GM12878 (cell line): ENCODE measurements around the gene TSHZ2. TPM values are rescaled to one million over a fixed set of nuclear protein-coding genes. Genes with fewer than 3 reads are reported as not detected.

Experiments used
- ATAC-seq: fragments of 200-7000 bp; cut with Tn5 transposase; 3 replicates; pipeline ENCODE4 v1.9.1; 2020; ENCODE audit warnings: mild to moderate bottlenecking, moderate library complexity
- BruUV-seq: library from RNA; stranded (reverse); fragments of 400-500 nt; replicated peaks from 2 replicates; lab custom pipeline; 2021; lab: Mats Ljungman, UMichigan
- CTCF ChIA-PET: fragments of 300-600 bp; sonication (Branson Sonifier 250); formaldehyde crosslinking; extraction: SDS; loops from one replicate; lab custom pipeline; 2021; ENCODE audit warnings: inconsistent platforms; lab: Yijun Ruan, JAX
- POLR2A ChIA-PET: fragments of 350-600 bp; formaldehyde crosslinking; extraction: SDS; loops from one replicate; lab custom pipeline; 2021; ENCODE audit warnings: inconsistent platforms; lab: Charles Lee
- RAD21 ChIA-PET: fragments of 300-600 bp; sonication (Branson Sonifier 250); formaldehyde crosslinking; loops from one replicate; lab custom pipeline; 2023; ENCODE audit warnings: antibody characterized with exemption; ENCODE audit not compliant: unreplicated experiment; lab: Charles Lee
- SMC1A ChIA-PET: fragments of 300-600 bp; sonication (Branson Sonifier 250); formaldehyde crosslinking; loops from one replicate; lab custom pipeline; 2023; ENCODE audit not compliant: unreplicated experiment, uncharacterized antibody; lab: Charles Lee
- DNase-seq: peaks from one replicate; pipeline ENCODE4 v3.0.0-alpha.2; 2011; ENCODE audit warnings: low read depth, low spot score
- FAIRE-seq: peaks from 3 replicates; lab custom pipeline; 2011; peaks lifted over from hg19 to GRCh38; lab: Jason Lieb, UNC
- H2AFZ ChIP-seq: 2 replicates; pipeline ENCODE4 v1.6.0; 2011; ENCODE audit warnings: low read depth, low read length, control low read depth; ENCODE audit not compliant: control insufficient read depth
- H3K27ac ChIP-seq: 2 replicates; pipeline ENCODE4 v1.5.1; 2011; ENCODE audit warnings: control low read depth; ENCODE audit not compliant: control insufficient read depth, insufficient read depth
- H3K27me3 ChIP-seq, 2 experiments: replicated peaks in 1 of 2; 2 replicates each; pipeline versions ENCODE4 v1.6.0 to v1.6.1; 2011; ENCODE audit warnings: low read length in 1 of 2; ENCODE audit not compliant: control insufficient read depth in 2 of 2, insufficient read depth in 2 of 2
- H3K36me3 ChIP-seq, 2 experiments: 2 replicates each; pipeline ENCODE4 v1.5.1; 2011; ENCODE audit warnings: low read length in 1 of 2; ENCODE audit not compliant: control insufficient read depth in 2 of 2, insufficient read depth in 2 of 2
- H3K4me1 ChIP-seq: 2 replicates; pipeline ENCODE4 v1.6.1; 2011; ENCODE audit warnings: mild to moderate bottlenecking, low read length, moderate library complexity, mixed read lengths; ENCODE audit not compliant: control insufficient read depth, insufficient read depth
- H3K4me2 ChIP-seq: 2 replicates; pipeline ENCODE4 v1.6.0; 2011; ENCODE audit warnings: control low read depth; ENCODE audit not compliant: control insufficient read depth, insufficient read depth
- H3K4me3 ChIP-seq: fragments of 200-600 bp; sonication (generic); 2 replicates; pipeline ENCODE4 v1.5.1; 2016
- H3K79me2 ChIP-seq: 2 replicates; pipeline ENCODE4 v1.6.0; 2011; ENCODE audit warnings: low read length; ENCODE audit not compliant: control insufficient read depth, insufficient read depth
- H3K9ac ChIP-seq: 2 replicates; pipeline ENCODE4 v1.8.0; 2011; ENCODE audit warnings: low read length, control low read depth, mixed read lengths; ENCODE audit not compliant: control insufficient read depth, insufficient read depth
- H3K9me3 ChIP-seq: replicated peaks from 3 replicates; pipeline ENCODE4 v1.5.1; 2011; ENCODE audit warnings: mild to moderate bottlenecking, low read length; ENCODE audit not compliant: control insufficient read depth, insufficient read depth
- H4K20me1 ChIP-seq: 2 replicates; pipeline ENCODE4 v1.6.0; 2011; ENCODE audit not compliant: control insufficient read depth, insufficient read depth
- ASH2L ChIP-seq: fragments of 300-600, 200-600 bp; sonication (generic); IDR thresholded peaks from 2 replicates; pipeline ENCODE4 v1.6.1; 2017; ENCODE audit warnings: low read depth, mild to moderate bottlenecking, borderline replicate concordance
- EP300 ChIP-seq, 2 experiments: fragments of 150-350 bp in 1 of 2; IDR thresholded peaks; 2 replicates each; pipeline ENCODE4 v1.6.1; 2011 to 2012; ENCODE audit warnings: low read depth in 2 of 2, low read length in 2 of 2, borderline replicate concordance in 1 of 2, improper control_type of control experiment in 1 of 2, inconsistent platforms in 1 of 2; ENCODE audit not compliant: control insufficient read depth in 1 of 2
- HDAC2 ChIP-seq: fragments of 200-600 bp; sonication (generic); IDR thresholded peaks from 2 replicates; pipeline ENCODE4 v1.6.1; 2017
- MXI1 ChIP-seq: fragments of 150-350 bp; IDR thresholded peaks from 2 replicates; pipeline ENCODE4 v1.6.1; 2011; ENCODE audit warnings: low read depth, mild to moderate bottlenecking, inconsistent platforms, low read length, improper control_type of control experiment
- RB1 ChIP-seq: fragments of 450-650 bp; formaldehyde crosslinking; IDR thresholded peaks from 2 replicates; pipeline ENCODE4 v1.6.1; 2017; ENCODE audit warnings: mild to moderate bottlenecking, borderline replicate concordance
- SP1 ChIP-seq: IDR thresholded peaks from one replicate; pipeline ENCODE4 v1.6.1; 2011; ENCODE audit warnings: low read depth, low read length
- TCF3 ChIP-seq: IDR thresholded peaks from 2 replicates; pipeline ENCODE4 v1.6.1; 2012; ENCODE audit warnings: low read depth, mild to moderate bottlenecking, low read length, borderline replicate concordance; ENCODE audit not compliant: insufficient read depth
- ZNF274 ChIP-seq: IDR thresholded peaks from one replicate; pipeline ENCODE4 v1.8.0; 2011; ENCODE audit not compliant: insufficient read length, insufficient read depth
- ZNF384 ChIP-seq: IDR thresholded peaks from 2 replicates; pipeline ENCODE4 v1.6.1; 2012; ENCODE audit warnings: low read depth, mild to moderate bottlenecking, low read length, improper control_type of control experiment, borderline replicate concordance
- in situ Hi-C: fragments of 300-500 bp; cut with MboI; formaldehyde crosslinking; loops from 9 replicates; pipeline ENCODE4 v1.14.3; 2018; ENCODE audit warnings: mixed read lengths
- intact Hi-C: fragments of 100-400 bp; cut with micrococcal nuclease; formaldehyde crosslinking; loops from one replicate; pipeline ENCODE4 v1.14.2; 2022; ENCODE audit not compliant: unreplicated experiment
- polyA plus RNA-seq, 11 experiments: library from polyadenylated mRNA; depleted of rRNA in 4 of 11; unstranded in 6 of 11; stranded (reverse) in 5 of 11; fragments of >200 nt; fragmentation: Nextera tagmentation in 4 of 11; fragmentation: Illumina TruSeq in 1 of 11; extraction: Ambion mirVana in 4 of 11; extraction: Trizol in 1 of 11; gene quantifications; 1 replicate in 1 of 11; 2 replicates in 10 of 11; pipeline versions ENCODE4 v1.2.1 to v1.2.3, GENCODE V29; 2011 to 2016; ENCODE audit warnings: inconsistent platforms in 2 of 11, missing spikeins in 2 of 11, low read depth in 1 of 11
- total RNA-seq, 4 experiments: library from RNA; depleted of rRNA in 3 of 4; stranded (reverse); fragments of >200 nt in 3 of 4; fragmentation: Illumina TruSeq in 1 of 4; extraction: Trizol in 1 of 4; gene quantifications; 2 replicates each; pipeline versions ENCODE4 v1.2.1 to v1.2.3, GENCODE V29; 2013 to 2021

The TSHZ2 gene
- total and polyA plus RNA-seq, 10 of the 15 experiments (the other 5 are each of a cell fraction or from before 2014, with no cell fraction given), result 0.01 to 0.86 (median 0.13) TPM; not detected in 2

DNA sequence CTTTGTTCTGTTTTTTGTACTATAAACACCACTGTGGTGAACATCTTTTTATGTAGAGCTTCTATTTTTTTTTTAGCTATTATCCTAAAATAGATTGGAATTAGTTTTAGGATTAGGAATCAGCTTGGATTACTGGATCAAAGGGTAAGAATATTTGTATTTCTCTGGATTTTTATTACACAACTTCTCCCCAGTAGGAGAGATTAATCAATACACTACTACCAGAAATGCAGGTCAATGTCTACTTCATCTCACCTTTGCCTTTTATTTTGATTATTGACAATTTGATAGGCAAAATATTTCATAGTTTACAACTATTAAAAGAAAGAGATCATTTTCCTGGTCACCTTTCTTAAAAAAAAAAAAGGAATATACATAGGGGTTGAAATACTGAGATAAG lies 191.9 kb downstream of the TSHZ2 start:
- Histone ChIP-seq H3K4me3 (no peak overlapping the region), H3K36me3 (no peaks in the 10 kb centered on the region), H3K4me2 (no peak overlapping the region), H3K27ac (no peak overlapping the region), H2AFZ (no peak overlapping the region), H3K9ac (no peak overlapping the region), H3K79me2 (no peaks in the 10 kb centered on the region), H3K27me3 (no peaks in the 10 kb centered on the region), H4K20me1 (no peaks in the 10 kb centered on the region), H3K4me1 (peaks cover 6% of the 10 kb centered on the region; the same call in 1 of the 2 replicates), H3K9me3 (peaks cover 2% of the 10 kb centered on the region; the same call in 1 of the 3 replicates)
- in situ Hi-C loops, result no loop called here
- ATAC-seq (no peak), DNase-seq (no peak), FAIRE-seq (no peak)
- POLR2A ChIA-PET, result no interaction called here
- no peak for TF ChIP-seq RB1
- no peak for TF ChIP-seq SP1
- TF ChIP-seq HDAC2, result no peak
- no peak for TF ChIP-seq TCF3
- no peak for TF ChIP-seq ZNF384
- no peak for TF ChIP-seq ZNF274
- TF ChIP-seq ASH2L, result no peak
- no peak for TF ChIP-seq EP300 (IDR thresholded peaks at IDR 0.05; ENCODE audit: borderline replicate concordance in 1 of 2, control insufficient read depth in 1 of 2, low read depth in 2 of 2, low read length in 2 of 2)
- no peak for TF ChIP-seq MXI1
- no TSS peak for BruUV-seq
- SMC1A ChIA-PET, result interaction anchor here (1.4 kb wide), 1 partner anchor 10 kb away, joined by 4 read pairs; no protein-coding TSS in a partner anchor
- intact Hi-C loops, result no loop called here
- RAD21 ChIA-PET, result no interaction called here
- CTCF ChIA-PET, result interaction anchor here (0.6 kb wide), 2 partner anchors 366 to 1191 kb away, joined by 4 read pairs; no protein-coding TSS in a partner anchor
